Neural cell (in vitro differentiated cells): ENCODE data around the gene SECISBP2L. TPM values are rescaled to one million over a fixed set of nuclear protein-coding genes. Genes with fewer than 3 reads are reported as not detected.

Experiments used
- H2AFZ ChIP-seq: fragments of 200-600, 300-800 bp; sonication (generic), shearing (Covaris generic); 2 replicates; pipeline ENCODE4 v1.6.0; 2014; ENCODE audit warnings: low read depth, mild to moderate bottlenecking, antibody characterized with exemption, low read length, moderate library complexity
- H3F3A ChIP-seq: fragments of 200-600 bp; shearing (Covaris generic); 2 replicates; pipeline ENCODE4 v1.6.1; 2016; ENCODE audit warnings: mild to moderate bottlenecking, moderate library complexity, mixed read lengths, antibody characterized with exemption, low read length; ENCODE audit not compliant: insufficient read depth, poor library complexity, severe bottlenecking
- H3K27ac ChIP-seq: fragments of 200-600, 300-800 bp; sonication (generic), shearing (Covaris generic); 2 replicates; pipeline ENCODE4 v1.5.1; 2014; ENCODE audit warnings: mild to moderate bottlenecking, low read length, moderate library complexity
- H3K27me3 ChIP-seq: fragments of 300-800, 200-600 bp; sonication (generic), shearing (Covaris generic); 2 replicates; pipeline ENCODE4 v1.6.0; 2014; ENCODE audit warnings: mild to moderate bottlenecking, low read depth, low read length, moderate library complexity; ENCODE audit not compliant: insufficient read depth
- H3K36me3 ChIP-seq: fragments of 300-800, 200-600 bp; sonication (generic), shearing (Covaris generic); 2 replicates; pipeline ENCODE4 v1.5.1; 2014; ENCODE audit warnings: mild to moderate bottlenecking, antibody characterized with exemption, low read length, moderate library complexity; ENCODE audit not compliant: insufficient read depth
- H3K4me2 ChIP-seq: fragments of 300-800, 200-600 bp; sonication (generic), shearing (Covaris generic); 2 replicates; pipeline ENCODE4 v1.6.0; 2014; ENCODE audit warnings: mild to moderate bottlenecking, low read length
- H3K4me3 ChIP-seq: fragments of 300-800, 200-600 bp; sonication (generic), shearing (Covaris generic); 2 replicates; pipeline ENCODE4 v1.5.1; 2014; ENCODE audit warnings: mild to moderate bottlenecking, low read length, moderate library complexity
- H3K79me2 ChIP-seq: fragments of 200-600 bp; shearing (Covaris generic); replicated peaks from 2 replicates; pipeline ENCODE4 v1.6.0; 2014; ENCODE audit warnings: mild to moderate bottlenecking, low read length, moderate library complexity; ENCODE audit not compliant: insufficient read depth
- H3K9ac ChIP-seq: fragments of 300-800, 200-600 bp; sonication (generic), shearing (Covaris generic); 2 replicates; pipeline ENCODE4 v1.6.1; 2016; ENCODE audit warnings: mild to moderate bottlenecking, low read length, mixed read lengths
- H3K9me2 ChIP-seq: fragments of 200-600 bp; shearing (Covaris generic); 2 replicates; pipeline ENCODE4 v1.6.1; 2016; ENCODE audit warnings: mild to moderate bottlenecking, low read length, mixed read lengths; ENCODE audit not compliant: insufficient read depth
- H3K9me3 ChIP-seq: fragments of 200-600, 300-800 bp; sonication (generic), shearing (Covaris generic); 2 replicates; pipeline ENCODE4 v1.6.1; 2016; ENCODE audit warnings: mild to moderate bottlenecking, mixed run types, low read length, moderate library complexity, mixed read lengths
- H4K20me1 ChIP-seq: fragments of 200-600 bp; shearing (Covaris generic); 2 replicates; pipeline ENCODE4 v1.6.1; 2016; ENCODE audit warnings: mild to moderate bottlenecking, mixed run types; ENCODE audit not compliant: insufficient read depth
- CTCF ChIP-seq: fragments of 450-650 bp; IDR thresholded peaks from 2 replicates; pipeline ENCODE4 v1.5.1; 2014; ENCODE audit warnings: antibody characterized with exemption, mild to moderate bottlenecking, moderate library complexity; ENCODE audit not compliant: poor library complexity, severe bottlenecking
- EP300 ChIP-seq: fragments of 450-650 bp; conservative IDR thresholded peaks from 2 replicates; pipeline ENCODE4 v1.6.1; 2014; ENCODE audit warnings: antibody characterized with exemption, mild to moderate bottlenecking, moderate library complexity; ENCODE audit not compliant: poor library complexity, severe bottlenecking
- EZH2 ChIP-seq: fragments of 200-600, 300-800 bp; shearing (Covaris generic), sonication (generic); IDR thresholded peaks from 2 replicates; pipeline ENCODE4 v1.6.1; 2014; ENCODE audit warnings: antibody characterized with exemption, low read length, borderline replicate concordance, mild to moderate bottlenecking; ENCODE audit not compliant: insufficient read depth, poor library complexity, severe bottlenecking
- MXI1 ChIP-seq: fragments of 450-650 bp; conservative IDR thresholded peaks from 2 replicates; pipeline ENCODE4 v1.6.1; 2014; ENCODE audit warnings: antibody characterized with exemption, mild to moderate bottlenecking; ENCODE audit not compliant: poor library complexity, severe bottlenecking
- POLR2AphosphoS5 ChIP-seq: IDR thresholded peaks from 2 replicates; pipeline ENCODE4 v1.6.1; 2012
- RAD21 ChIP-seq: fragments of 450-650 bp; conservative IDR thresholded peaks from 2 replicates; pipeline ENCODE4 v1.6.1; 2014; ENCODE audit warnings: antibody characterized with exemption, mild to moderate bottlenecking, moderate library complexity
- SMC3 ChIP-seq: fragments of 450-650 bp; conservative IDR thresholded peaks from 2 replicates; pipeline ENCODE4 v1.6.1; 2014; ENCODE audit warnings: antibody characterized with exemption, mild to moderate bottlenecking, moderate library complexity; ENCODE audit not compliant: poor library complexity
- TAF1 ChIP-seq: IDR thresholded peaks from 2 replicates; pipeline ENCODE4 v1.6.1; 2012; ENCODE audit warnings: low read depth
- polyA plus RNA-seq: library from polyadenylated mRNA; depleted of rRNA; stranded (reverse); fragments of >200 nt; gene quantifications from 2 replicates; pipeline ENCODE4 v1.2.3, GENCODE V29; 2014
- TF ChIP-seq, protein P1 (sequence below): IDR thresholded peaks from 2 replicates; pipeline ENCODE4 v1.6.1; 2012; ENCODE audit warnings: borderline replicate concordance

The SECISBP2L gene
- polyA plus RNA-seq, 1 donor from 2014 or later: 45.9 TPM

GRCh38 chr15:49063402-49064280 lies 17.4 kb upstream of the SECISBP2L start:
- Histone ChIP-seq H3K9me2 (no peaks in the 10 kb centered on the region), H4K20me1 (no peaks in the 10 kb centered on the region), H3K36me3 (no peaks in the 10 kb centered on the region), H3K27ac (no peak overlapping the region), H3K9me3 (no peaks in the 10 kb centered on the region), H3K79me2 (no peaks in the 10 kb centered on the region), H3K27me3 (no peaks in the 10 kb centered on the region), H3K4me3 (no peak overlapping the region), H2AFZ (no peak overlapping the region), H3K4me2 (no peak overlapping the region), H3K9ac (no peak overlapping the region), H3F3A (no peaks in the 10 kb centered on the region)
- TF ChIP-seq TAF1 (no peak), EP300 (no peak), SMC3 (no peak), RAD21 (no peak), MXI1 (no peak), CTCF (no peak), EZH2 (no peak), POLR2AphosphoS5 (no peak)
- TF ChIP-seq, protein P1, sequence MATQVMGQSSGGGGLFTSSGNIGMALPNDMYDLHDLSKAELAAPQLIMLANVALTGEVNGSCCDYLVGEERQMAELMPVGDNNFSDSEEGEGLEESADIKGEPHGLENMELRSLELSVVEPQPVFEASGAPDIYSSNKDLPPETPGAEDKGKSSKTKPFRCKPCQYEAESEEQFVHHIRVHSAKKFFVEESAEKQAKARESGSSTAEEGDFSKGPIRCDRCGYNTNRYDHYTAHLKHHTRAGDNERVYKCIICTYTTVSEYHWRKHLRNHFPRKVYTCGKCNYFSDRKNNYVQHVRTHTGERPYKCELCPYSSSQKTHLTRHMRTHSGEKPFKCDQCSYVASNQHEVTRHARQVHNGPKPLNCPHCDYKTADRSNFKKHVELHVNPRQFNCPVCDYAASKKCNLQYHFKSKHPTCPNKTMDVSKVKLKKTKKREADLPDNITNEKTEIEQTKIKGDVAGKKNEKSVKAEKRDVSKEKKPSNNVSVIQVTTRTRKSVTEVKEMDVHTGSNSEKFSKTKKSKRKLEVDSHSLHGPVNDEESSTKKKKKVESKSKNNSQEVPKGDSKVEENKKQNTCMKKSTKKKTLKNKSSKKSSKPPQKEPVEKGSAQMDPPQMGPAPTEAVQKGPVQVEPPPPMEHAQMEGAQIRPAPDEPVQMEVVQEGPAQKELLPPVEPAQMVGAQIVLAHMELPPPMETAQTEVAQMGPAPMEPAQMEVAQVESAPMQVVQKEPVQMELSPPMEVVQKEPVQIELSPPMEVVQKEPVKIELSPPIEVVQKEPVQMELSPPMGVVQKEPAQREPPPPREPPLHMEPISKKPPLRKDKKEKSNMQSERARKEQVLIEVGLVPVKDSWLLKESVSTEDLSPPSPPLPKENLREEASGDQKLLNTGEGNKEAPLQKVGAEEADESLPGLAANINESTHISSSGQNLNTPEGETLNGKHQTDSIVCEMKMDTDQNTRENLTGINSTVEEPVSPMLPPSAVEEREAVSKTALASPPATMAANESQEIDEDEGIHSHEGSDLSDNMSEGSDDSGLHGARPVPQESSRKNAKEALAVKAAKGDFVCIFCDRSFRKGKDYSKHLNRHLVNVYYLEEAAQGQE: no peak

GRCh38 chr15:49062900-49063299 lies 16.7 kb upstream of the SECISBP2L start:
- Histone ChIP-seq H4K20me1 (no peaks in the 10 kb centered on the region), H3K79me2 (no peaks in the 10 kb centered on the region), H3K9me2 (no peaks in the 10 kb centered on the region), H3K9ac (no peak overlapping the region), H3K9me3 (no peaks in the 10 kb centered on the region), H3K4me3 (no peak overlapping the region), H3K36me3 (no peaks in the 10 kb centered on the region), H3K4me2 (no peak overlapping the region), H2AFZ (no peak overlapping the region), H3K27ac (no peak overlapping the region), H3F3A (no peaks in the 10 kb centered on the region), H3K27me3 (no peaks in the 10 kb centered on the region)
- TF ChIP-seq SMC3 (no peak), POLR2AphosphoS5 (no peak), RAD21 (no peak), MXI1 (no peak), EP300 (no peak), EZH2 (no peak), TAF1 (no peak), CTCF (no peak)
- TF ChIP-seq, protein P1: no peak
